Measurements from ENCODE around the gene FOSL2. TPM values are rescaled to one million over a fixed set of nuclear protein-coding genes. Genes with fewer than 3 reads are reported as not detected.
"Not testable (repeated sequence)": the region's sequence is repeated elsewhere in the genome, so short reads cannot be mapped to it uniquely, and the experiment has no call there.

The FOSL2 gene
- total RNA-seq, 1 donor, result 44.4 TPM

DNA sequence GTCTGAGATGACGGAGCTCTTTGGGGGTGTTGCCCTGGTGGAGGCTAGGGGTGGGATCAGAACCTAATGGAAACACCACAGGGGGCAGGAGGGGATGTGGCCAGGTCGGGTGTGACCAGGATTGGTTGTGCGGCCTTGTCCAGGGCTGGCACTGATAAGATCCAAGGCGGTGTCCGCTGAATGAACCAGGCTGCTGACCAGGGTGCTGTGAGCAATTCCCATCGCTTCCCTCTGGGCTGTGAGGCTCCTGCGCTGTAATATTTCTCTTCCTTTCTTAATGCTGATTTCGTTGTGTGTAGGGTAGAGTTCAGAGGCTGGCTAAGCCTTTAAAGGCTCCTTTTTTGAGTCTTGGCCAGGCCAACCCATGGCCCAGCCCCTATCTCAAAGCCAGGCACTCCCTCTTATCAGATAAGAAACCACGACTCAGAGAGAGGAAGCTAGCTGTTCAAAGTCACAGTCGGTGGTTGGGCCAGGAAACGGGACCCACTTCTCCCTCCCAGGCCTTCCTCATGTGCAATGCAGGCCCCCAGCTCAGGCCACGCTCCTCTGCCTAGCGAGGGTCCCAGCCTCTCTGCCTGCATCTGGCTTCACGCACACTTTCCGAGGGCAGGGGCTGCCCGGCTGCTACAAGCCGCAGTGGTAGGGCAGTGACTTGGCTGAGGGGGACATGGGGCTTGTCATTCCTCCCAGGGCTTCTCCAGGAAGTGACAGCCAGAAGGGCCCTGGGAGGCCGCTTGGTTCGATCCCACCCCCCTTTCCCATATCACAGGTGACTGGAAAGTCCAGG is 26.0 kb upstream of the FOSL2 start:
- no peak overlapping the region for H3K4me3 ChIP-seq (ENCODE audit: low read depth, low read length)
- TF ChIP-seq, protein P1, sequence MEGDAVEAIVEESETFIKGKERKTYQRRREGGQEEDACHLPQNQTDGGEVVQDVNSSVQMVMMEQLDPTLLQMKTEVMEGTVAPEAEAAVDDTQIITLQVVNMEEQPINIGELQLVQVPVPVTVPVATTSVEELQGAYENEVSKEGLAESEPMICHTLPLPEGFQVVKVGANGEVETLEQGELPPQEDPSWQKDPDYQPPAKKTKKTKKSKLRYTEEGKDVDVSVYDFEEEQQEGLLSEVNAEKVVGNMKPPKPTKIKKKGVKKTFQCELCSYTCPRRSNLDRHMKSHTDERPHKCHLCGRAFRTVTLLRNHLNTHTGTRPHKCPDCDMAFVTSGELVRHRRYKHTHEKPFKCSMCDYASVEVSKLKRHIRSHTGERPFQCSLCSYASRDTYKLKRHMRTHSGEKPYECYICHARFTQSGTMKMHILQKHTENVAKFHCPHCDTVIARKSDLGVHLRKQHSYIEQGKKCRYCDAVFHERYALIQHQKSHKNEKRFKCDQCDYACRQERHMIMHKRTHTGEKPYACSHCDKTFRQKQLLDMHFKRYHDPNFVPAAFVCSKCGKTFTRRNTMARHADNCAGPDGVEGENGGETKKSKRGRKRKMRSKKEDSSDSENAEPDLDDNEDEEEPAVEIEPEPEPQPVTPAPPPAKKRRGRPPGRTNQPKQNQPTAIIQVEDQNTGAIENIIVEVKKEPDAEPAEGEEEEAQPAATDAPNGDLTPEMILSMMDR (IDR thresholded peaks at IDR 0.05; ENCODE audit: insufficient read depth, low read length), result no peak
- peak; percentile 47 for DNase-seq (ENCODE audit: low read depth)

DNA sequence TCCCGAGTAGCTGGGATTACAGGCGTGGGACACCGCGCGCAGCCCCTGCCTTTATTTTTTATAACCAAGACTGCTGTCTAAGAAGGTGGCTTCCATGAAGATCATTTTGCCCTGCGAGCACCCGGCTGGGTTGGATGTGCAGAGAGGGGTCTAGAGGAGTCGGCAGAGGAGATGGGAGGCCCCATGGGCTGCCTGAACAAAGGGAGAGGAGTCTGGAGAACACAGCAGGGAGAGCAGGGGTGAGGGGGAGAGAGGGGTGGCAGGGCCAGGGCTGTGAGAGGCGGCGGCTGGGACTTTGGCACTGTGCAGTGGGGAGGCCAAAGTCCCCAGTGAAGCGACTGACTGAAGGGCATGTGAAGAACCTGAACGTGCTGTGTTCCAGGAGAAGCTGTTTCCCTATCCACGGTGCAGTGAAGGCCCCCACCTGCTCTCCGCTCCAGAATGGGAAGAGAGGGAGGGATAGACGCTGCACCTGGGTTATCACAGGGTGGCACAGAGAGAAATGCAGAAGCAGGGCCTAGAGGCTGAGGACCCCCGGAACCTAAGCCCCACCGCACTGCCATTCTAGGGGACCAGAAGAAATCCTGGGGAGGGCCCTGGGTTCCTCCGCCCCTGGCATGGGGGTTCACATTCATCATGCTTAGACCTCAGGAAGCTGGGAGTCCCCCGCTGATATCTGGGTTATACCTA is 24.8 kb upstream of the FOSL2 start:
- DNase-seq (ENCODE audit: low read depth), result no peak

DNA sequence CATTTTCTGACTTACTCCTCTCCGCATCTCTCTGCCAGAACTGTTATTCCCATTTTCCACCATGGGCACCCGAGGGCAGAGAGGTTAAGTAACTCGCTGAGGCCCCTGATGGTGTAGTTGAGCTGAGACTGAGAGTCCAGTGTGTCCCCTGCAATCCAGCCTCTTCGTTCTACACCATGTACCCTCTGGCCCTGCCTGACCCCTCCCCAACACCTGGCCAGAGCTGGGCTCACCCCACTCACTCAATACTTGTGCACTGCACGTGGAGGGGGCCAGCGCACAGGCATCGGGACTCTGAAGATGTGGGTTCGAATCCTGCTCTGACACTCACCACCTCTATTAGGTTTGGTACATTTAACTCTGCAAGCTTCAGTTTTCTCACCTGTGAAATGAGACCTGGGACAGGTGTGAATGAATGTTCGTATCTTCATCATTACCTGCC is 24.3 kb upstream of the FOSL2 start:
- no peak overlapping the region for H3K4me3 ChIP-seq (ENCODE audit: low read depth, low read length)
- TF ChIP-seq, protein P1 (IDR thresholded peaks at IDR 0.05; ENCODE audit: insufficient read depth, low read length), result no peak
- no peak for DNase-seq (ENCODE audit: low read depth)

More for the DNA sequence above, 24.8 kb upstream of the FOSL2 start:
- TF ChIP-seq, protein P1 (IDR thresholded peaks at IDR 0.05; ENCODE audit: insufficient read depth, low read length), result no peak
- H3K4me3 ChIP-seq (ENCODE audit: low read depth, low read length), result no peak overlapping the region

DNA sequence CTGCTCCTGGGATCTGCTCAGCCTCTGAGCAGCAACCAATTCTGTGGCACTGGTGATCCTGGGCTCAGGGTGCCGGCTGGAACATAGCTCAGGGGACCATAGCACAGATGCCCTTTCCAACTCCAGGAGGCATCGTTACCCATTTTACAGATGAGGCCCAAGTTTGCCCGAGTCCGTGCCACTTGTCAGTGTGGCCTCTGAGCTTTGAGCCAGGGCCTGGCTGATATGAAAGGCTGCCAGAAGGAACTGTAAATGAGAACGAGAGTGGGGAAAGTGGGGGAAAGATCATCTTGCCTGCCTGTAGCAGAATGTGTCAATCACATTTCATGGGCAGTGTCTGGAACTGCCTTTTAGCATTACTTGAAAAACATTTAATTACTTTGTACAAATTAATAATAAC is 23.3 kb upstream of the FOSL2 start:
- TF ChIP-seq, protein P1 (IDR thresholded peaks at IDR 0.05; ENCODE audit: insufficient read depth, low read length), result no peak
- H3K4me3 ChIP-seq (ENCODE audit: low read depth, low read length), result no peak overlapping the region
- DNase-seq (ENCODE audit: low read depth), result no peak

DNA sequence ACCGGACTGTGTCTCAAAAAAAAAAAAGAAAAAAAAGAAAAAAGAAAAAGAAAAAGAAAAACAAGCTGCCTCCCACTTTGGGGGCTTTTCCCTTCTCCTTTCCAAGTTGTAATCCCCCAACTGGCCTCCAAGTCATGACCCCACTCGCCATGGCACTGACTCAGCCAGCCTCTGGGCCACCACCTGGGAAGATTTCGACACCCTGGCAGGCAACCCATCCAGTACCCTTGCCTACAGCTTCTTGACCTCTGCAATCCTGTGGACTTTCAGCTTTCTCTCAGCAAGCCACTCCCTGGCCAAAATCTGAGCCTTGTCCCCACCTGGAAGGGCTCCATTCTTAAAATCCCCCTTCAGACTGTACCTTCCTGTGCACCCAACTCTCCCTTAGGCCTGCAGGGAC is 22.3 kb upstream of the FOSL2 start:
- no peak for DNase-seq (ENCODE audit: low read depth)
- TF ChIP-seq, protein P1 (IDR thresholded peaks at IDR 0.05; ENCODE audit: insufficient read depth, low read length), result no peak
- no peak overlapping the region for H3K4me3 ChIP-seq (ENCODE audit: low read depth, low read length)

DNA sequence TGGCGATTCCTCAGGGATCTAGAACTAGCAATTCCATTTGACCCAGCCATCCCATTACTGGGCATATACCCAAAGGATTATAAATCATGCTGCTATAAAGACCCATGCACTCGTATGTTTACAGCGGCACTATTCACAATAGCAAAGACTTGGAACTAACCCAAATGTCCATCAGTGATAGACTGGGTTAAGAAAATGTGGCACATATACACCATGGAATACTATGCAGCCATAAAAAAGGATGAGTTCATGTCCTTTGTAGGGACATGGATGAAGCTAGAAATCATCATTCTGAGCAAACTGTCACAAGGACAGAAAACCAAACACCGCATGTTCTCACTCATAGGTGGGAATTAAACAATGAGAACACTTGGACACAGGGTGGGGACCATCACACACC is 20.9 kb upstream of the FOSL2 start:
- not testable (repeated sequence) for H3K4me3 ChIP-seq (ENCODE audit: low read depth, low read length); DNase-seq (ENCODE audit: low read depth)

DNA sequence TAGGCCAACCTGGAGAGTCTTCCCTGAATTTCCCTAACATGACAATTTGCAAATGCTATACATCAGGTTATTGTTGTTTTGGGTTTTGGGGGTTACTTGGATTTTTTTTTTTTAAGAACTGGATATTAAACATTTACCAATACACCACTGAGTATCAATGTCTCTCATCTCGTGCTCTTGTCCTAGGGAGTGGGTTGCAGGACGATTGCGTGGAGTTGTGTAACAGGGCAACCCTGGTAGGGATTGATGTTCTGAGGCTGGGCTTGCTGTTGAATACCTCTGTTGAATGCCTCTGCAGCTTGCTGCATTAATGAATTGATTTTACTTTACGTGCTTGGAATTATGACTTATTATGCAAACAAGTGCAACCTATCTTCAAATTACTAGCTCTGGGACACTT is 18.8 kb upstream of the FOSL2 start:
- no peak for DNase-seq (ENCODE audit: low read depth)
- TF ChIP-seq, protein P1 (IDR thresholded peaks at IDR 0.05; ENCODE audit: insufficient read depth, low read length), result no peak
- no peak overlapping the region for H3K4me3 ChIP-seq (ENCODE audit: low read depth, low read length)
